NCI-H1930 (cell line): ENCODE data around the gene ARMC9.
"Not testable (repeated sequence)": the region's sequence is repeated elsewhere in the genome, so short reads cannot be mapped to it uniquely, and the experiment has no call there.

Experiments used
- DNase-seq, 2 experiments: peaks; one replicate each; lab custom pipeline; 2025; lab: John Stamatoyannopoulos, UW

Gene ARMC9

GRCh38 chr2:231287696-231288095, 89.3 kb downstream of the ARMC9 start:
- DNase-seq: no peak

- DNase-seq: no peak
Measured at GRCh38 chr2:231288590-231288989, 90.2 kb downstream of the ARMC9 start.

GRCh38 chr2:231290321-231291015, 92.0 kb downstream of the ARMC9 start:
- no peak for DNase-seq

GRCh38 chr2:231292472-231293134, 94.2 kb downstream of the ARMC9 start:
- DNase-seq: no peak

GRCh38 chr2:231293163-231293562, 94.7 kb downstream of the ARMC9 start:
- DNase-seq: no peak

- no peak for DNase-seq
Measured at GRCh38 chr2:231294116-231294515, 95.7 kb downstream of the ARMC9 start.

- DNase-seq: no peak
Measured at GRCh38 chr2:231294571-231295362, 96.3 kb downstream of the ARMC9 start.

GRCh38 chr2:231295363-231295655, 96.9 kb downstream of the ARMC9 start:
- DNase-seq: no peak

- DNase-seq: no peak
Measured at GRCh38 chr2:231296401-231296974, 98.1 kb downstream of the ARMC9 start.

GRCh38 chr2:231297108-231297908, 98.9 kb downstream of the ARMC9 start:
- DNase-seq: no peak

GRCh38 chr2:231298091-231298490, 99.7 kb downstream of the ARMC9 start:
- no peak for DNase-seq

- no peak for DNase-seq
Measured at GRCh38 chr2:231299267-231299666, 100.8 kb downstream of the ARMC9 start.

GRCh38 chr2:231300020-231300721, 101.7 kb downstream of the ARMC9 start:
- DNase-seq: no peak

GRCh38 chr2:231300722-231301076, 102.3 kb downstream of the ARMC9 start:
- DNase-seq: no peak

- not testable (repeated sequence) for DNase-seq
Measured at GRCh38 chr2:231304259-231304658, 105.8 kb downstream of the ARMC9 start.

- DNase-seq: no peak
Measured at GRCh38 chr2:231305221-231305620, 106.8 kb downstream of the ARMC9 start.

- no peak for DNase-seq
Measured at GRCh38 chr2:231306791-231307393, 108.5 kb downstream of the ARMC9 start.

- DNase-seq: no peak
Measured at GRCh38 chr2:231308219-231308618, 109.8 kb downstream of the ARMC9 start.

- no peak for DNase-seq
Measured at GRCh38 chr2:231308631-231309428, 110.4 kb downstream of the ARMC9 start.

- no peak for DNase-seq
Measured at GRCh38 chr2:231312066-231312465, 113.6 kb downstream of the ARMC9 start.
